Peyer's patch (tissue), 4 donors: ENCODE measurements around the gene GALNT13. TPM values are rescaled to one million over a fixed set of nuclear protein-coding genes. Genes with fewer than 3 reads are reported as not detected.

Experiments used
- DNase-seq, 3 donors: peaks; one replicate each; pipeline ENCODE4 v3.0.0-alpha.2; 2017 to 2019
- H3K27ac ChIP-seq, 4 donors: fragments of 200-600 bp; sonication (generic); one replicate each; pipeline ENCODE4 v1.5.1; 2016 to 2019
- H3K27me3 ChIP-seq, 2 donors: fragments of 200-600 bp; sonication (generic); one replicate each; pipeline ENCODE4 v1.5.1; 2019
- H3K36me3 ChIP-seq, 3 donors: fragments of 200-600 bp; sonication (generic); one replicate each; pipeline ENCODE4 v1.5.1; 2016 to 2019
- H3K4me1 ChIP-seq, 4 donors: fragments of 200-600 bp; sonication (generic); one replicate each; pipeline ENCODE4 v1.5.1; 2016 to 2019
- H3K4me3 ChIP-seq, 4 donors: fragments of 200-600 bp; sonication (generic); 1 replicate in 3 of 4; 2 replicates in 1 of 4; pipeline ENCODE4 v1.5.1; 2016 to 2019; ENCODE audit warnings: mild to moderate bottlenecking in 1 of 4
- H3K9me3 ChIP-seq, 4 donors: fragments of 200-600 bp; sonication (generic); one replicate each; pipeline ENCODE4 v1.5.1; 2016 to 2019; ENCODE audit warnings: mild to moderate bottlenecking in 1 of 4
- CTCF ChIP-seq, 6 experiments: fragments of 450-650 bp in 4 of 6; fragments of 200-600 bp in 2 of 6; sonication (generic) in 1 of 6; IDR thresholded peaks; one replicate each; pipeline ENCODE4 v1.5.1; 2017 to 2019; ENCODE audit warnings: antibody characterized with exemption in 6 of 6, mild to moderate bottlenecking in 3 of 6, moderate library complexity in 1 of 6
- POLR2A ChIP-seq, 2 donors: fragments of 450-650 bp; IDR thresholded peaks; one replicate each; pipeline ENCODE4 v1.5.1; 2017; ENCODE audit warnings: antibody characterized with exemption in 2 of 2, mild to moderate bottlenecking in 2 of 2, moderate library complexity in 2 of 2
- total RNA-seq, 4 donors: library from RNA; depleted of rRNA; stranded (reverse); fragments of >200 nt; gene quantifications; one replicate each; pipeline ENCODE4 v1.1.0, GENCODE V29; 2016

Gene GALNT13
- total RNA-seq, 4 donors from 2014 or later = 1.6 to 2.7 (median 2.0) TPM

GRCh38 chr2:154381931-154382794 lies 510.4 kb downstream of the GALNT13 start:
- no peak for TF ChIP-seq POLR2A (IDR thresholded peaks at IDR 0.05)
- no peak for TF ChIP-seq CTCF (IDR thresholded peaks at IDR 0.05)

GRCh38 chr2:154386186-154386585 lies 514.5 kb downstream of the GALNT13 start:
- H3K4me1 ChIP-seq = no peaks in the 10 kb centered on the region
- H3K27me3 ChIP-seq = no peaks in the 10 kb centered on the region
- no peaks in the 10 kb centered on the region for H3K36me3 ChIP-seq
- no peak overlapping the region for H3K27ac ChIP-seq
- H3K9me3 ChIP-seq = no peaks in the 10 kb centered on the region
- no peak for TF ChIP-seq CTCF (IDR thresholded peaks at IDR 0.05)
- no peak for TF ChIP-seq POLR2A (IDR thresholded peaks at IDR 0.05)
- no peak overlapping the region for H3K4me3 ChIP-seq
- no peak for DNase-seq

More at GRCh38 chr2:154381931-154382794, 510.4 kb downstream of the GALNT13 start:
- Histone ChIP-seq H3K36me3 (no peaks in the 10 kb centered on the region), H3K4me1 (no peaks in the 10 kb centered on the region), H3K27me3 (no peaks in the 10 kb centered on the region), H3K27ac (no peak overlapping the region), H3K4me3 (no peak overlapping the region), H3K9me3 (no peaks in the 10 kb centered on the region)
- no peak for DNase-seq

GRCh38 chr2:154391051-154391450 lies 519.3 kb downstream of the GALNT13 start:
- Histone ChIP-seq H3K27ac (no peak overlapping the region), H3K36me3 (no peaks in the 10 kb centered on the region), H3K4me1 (no peaks in the 10 kb centered on the region), H3K9me3 (no peaks in the 10 kb centered on the region), H3K4me3 (no peak overlapping the region), H3K27me3 (no peaks in the 10 kb centered on the region)
- TF ChIP-seq POLR2A (IDR thresholded peaks at IDR 0.05) = no peak
- no peak for TF ChIP-seq CTCF (IDR thresholded peaks at IDR 0.05)
- DNase-seq = no peak

- Histone ChIP-seq H3K4me1 (no peaks in the 10 kb centered on the region), H3K27me3 (no peaks in the 10 kb centered on the region), H3K27ac (no peak overlapping the region), H3K9me3 (no peaks in the 10 kb centered on the region), H3K36me3 (no peaks in the 10 kb centered on the region), H3K4me3 (no peak overlapping the region)
- no peak for TF ChIP-seq CTCF (IDR thresholded peaks at IDR 0.05)
- no peak for TF ChIP-seq POLR2A (IDR thresholded peaks at IDR 0.05)
- no peak for DNase-seq
Observed at GRCh38 chr2:154392256-154392655, 520.5 kb downstream of the GALNT13 start.

- no peak overlapping the region for H3K4me3 ChIP-seq
- H3K36me3 ChIP-seq = no peaks in the 10 kb centered on the region
- H3K27me3 ChIP-seq = no peaks in the 10 kb centered on the region
- H3K9me3 ChIP-seq = no peaks in the 10 kb centered on the region
- TF ChIP-seq CTCF (IDR thresholded peaks at IDR 0.05) = no peak
- no peak for TF ChIP-seq POLR2A (IDR thresholded peaks at IDR 0.05)
- no peak overlapping the region for H3K27ac ChIP-seq
- no peaks in the 10 kb centered on the region for H3K4me1 ChIP-seq
- DNase-seq = no peak
Observed at GRCh38 chr2:154394600-154394999, 522.9 kb downstream of the GALNT13 start.
